H9 (cell line): ENCODE data around the gene BACE2. TPM values are rescaled to one million over a fixed set of nuclear protein-coding genes. Genes with fewer than 3 reads are reported as not detected.

Experiments used
- DNase-seq: peaks from one replicate; pipeline ENCODE4 v3.0.0-alpha.2; 2017
- H2AFZ ChIP-seq: one replicate; pipeline ENCODE4 v1.6.1; 2013; ENCODE audit warnings: mild to moderate bottlenecking, low read length, control low read depth, moderate library complexity
- H2AK5ac ChIP-seq: 2 replicates; pipeline ENCODE4 v1.6.1; 2013; ENCODE audit warnings: low read length, control low read depth, mixed read lengths; ENCODE audit not compliant: insufficient read length
- H2BK120ac ChIP-seq: one replicate; pipeline ENCODE4 v1.6.1; 2013; ENCODE audit warnings: low read depth, mild to moderate bottlenecking, low read length, control low read depth, inconsistent platforms; ENCODE audit not compliant: poor library complexity, severe bottlenecking
- H2BK12ac ChIP-seq: 2 replicates; pipeline ENCODE4 v1.6.1; 2013; ENCODE audit warnings: low read length, control low read depth, mixed read lengths, low read depth; ENCODE audit not compliant: insufficient read length
- H2BK15ac ChIP-seq: 2 replicates; pipeline ENCODE4 v1.6.1; 2013; ENCODE audit warnings: low read depth, low read length, control low read depth
- H2BK20ac ChIP-seq: one replicate; pipeline ENCODE4 v1.6.1; 2013; ENCODE audit warnings: low read depth, mild to moderate bottlenecking, low read length, control low read depth, inconsistent platforms; ENCODE audit not compliant: poor library complexity, severe bottlenecking
- H2BK5ac ChIP-seq: 2 replicates; pipeline ENCODE4 v1.6.1; 2013; ENCODE audit warnings: low read length, control low read depth, mixed read lengths; ENCODE audit not compliant: insufficient read length
- H3K14ac ChIP-seq: 2 replicates; pipeline ENCODE4 v1.6.1; 2013; ENCODE audit warnings: low read length, control low read depth; ENCODE audit not compliant: insufficient read depth
- H3K18ac ChIP-seq: 2 replicates; pipeline ENCODE4 v1.6.1; 2013; ENCODE audit warnings: low read depth, mild to moderate bottlenecking, mixed read lengths, low read length, control low read depth; ENCODE audit not compliant: insufficient read length
- H3K23ac ChIP-seq: 2 replicates; pipeline ENCODE4 v1.6.1; 2013; ENCODE audit warnings: low read length, control low read depth, mixed read lengths, low read depth; ENCODE audit not compliant: insufficient read length
- H3K23me2 ChIP-seq: 2 replicates; pipeline ENCODE4 v1.6.1; 2013; ENCODE audit warnings: low read depth, mild to moderate bottlenecking, mixed read lengths, low read length, control low read depth; ENCODE audit not compliant: insufficient read length, poor library complexity, severe bottlenecking
- H3K27ac ChIP-seq: 2 replicates; pipeline ENCODE4 v1.5.1; 2013; ENCODE audit warnings: low read length, control low read depth, mixed read lengths, low read depth; ENCODE audit not compliant: insufficient read length
- H3K27me3 ChIP-seq: 2 replicates; pipeline ENCODE4 v1.6.1; 2013; ENCODE audit warnings: low read length, control low read depth, inconsistent platforms; ENCODE audit not compliant: insufficient read depth
- H3K4ac ChIP-seq: 2 replicates; pipeline ENCODE4 v1.6.1; 2013; ENCODE audit warnings: low read depth, mild to moderate bottlenecking, control low read depth, inconsistent platforms, low read length, moderate library complexity
- H3K4me1 ChIP-seq: 2 replicates; pipeline ENCODE4 v1.6.1; 2013; ENCODE audit warnings: low read length, control low read depth, inconsistent platforms; ENCODE audit not compliant: insufficient read depth
- H3K4me2 ChIP-seq: 2 replicates; pipeline ENCODE4 v1.6.1; 2013; ENCODE audit warnings: low read length, control low read depth, mixed read lengths; ENCODE audit not compliant: insufficient read length, insufficient read depth
- H3K56ac ChIP-seq: 2 replicates; pipeline ENCODE4 v1.6.1; 2013; ENCODE audit warnings: low read depth, mild to moderate bottlenecking, mixed read lengths, low read length, control low read depth; ENCODE audit not compliant: insufficient read length
- H3K79me1 ChIP-seq: 2 replicates; pipeline ENCODE4 v1.6.1; 2013; ENCODE audit warnings: low read depth, mild to moderate bottlenecking, moderate library complexity, low read length, control low read depth, inconsistent platforms; ENCODE audit not compliant: insufficient read depth, poor library complexity, severe bottlenecking
- H3K79me2 ChIP-seq: 2 replicates; pipeline ENCODE4 v1.6.1; 2013; ENCODE audit warnings: low read length, control low read depth, inconsistent platforms; ENCODE audit not compliant: insufficient read depth
- H3K9ac ChIP-seq: 2 replicates; pipeline ENCODE4 v1.6.1; 2013; ENCODE audit warnings: low read length, control low read depth, mixed read lengths; ENCODE audit not compliant: insufficient read length; ENCODE audit errors: extremely low read depth
- H3K9me3 ChIP-seq: one replicate; pipeline ENCODE4 v1.6.1; 2013; ENCODE audit warnings: low read depth, low read length, inconsistent platforms; ENCODE audit not compliant: control insufficient read depth
- H3T11ph ChIP-seq: one replicate; pipeline ENCODE4 v1.6.1; 2013; ENCODE audit warnings: mild to moderate bottlenecking, low read length, control low read depth, inconsistent platforms
- H4K20me1 ChIP-seq: one replicate; pipeline ENCODE4 v1.6.1; 2013; ENCODE audit not compliant: control insufficient read depth, insufficient read length, insufficient read depth
- H4K5ac ChIP-seq: 2 replicates; pipeline ENCODE4 v1.6.1; 2013; ENCODE audit warnings: low read depth, mild to moderate bottlenecking, mixed read lengths, low read length, control low read depth; ENCODE audit not compliant: insufficient read length
- H4K8ac ChIP-seq: replicated peaks from 2 replicates; pipeline ENCODE4 v1.6.1; 2013; ENCODE audit warnings: low read length, control low read depth, mixed read lengths, low read depth; ENCODE audit not compliant: insufficient read length
- H4K91ac ChIP-seq: 2 replicates; pipeline ENCODE4 v1.6.1; 2013; ENCODE audit warnings: low read depth, mild to moderate bottlenecking, moderate library complexity, mixed read lengths, low read length, control low read depth; ENCODE audit not compliant: insufficient read length
- H3K27ac Mint-ChIP-seq, 3 experiments: 2 replicates in 2 of 3; 3 replicates in 1 of 3; pipeline ENCODE4 v1.8.0; 2020 to 2021; ENCODE audit warnings: mixed read lengths in 3 of 3, mild to moderate bottlenecking in 1 of 3, moderate library complexity in 1 of 3
- H3K27me3 Mint-ChIP-seq: 2 replicates; pipeline ENCODE4 v1.8.0; 2021; ENCODE audit warnings: low read depth, mild to moderate bottlenecking, moderate library complexity, mixed read lengths
- H3K36me3 Mint-ChIP-seq, 3 experiments: 2 replicates in 2 of 3; 3 replicates in 1 of 3; pipeline ENCODE4 v1.8.0; 2020 to 2021; ENCODE audit warnings: low read depth in 3 of 3, mixed read lengths in 3 of 3; ENCODE audit not compliant: insufficient read depth in 1 of 3
- H3K4me1 Mint-ChIP-seq, 2 experiments: 2 replicates each; pipeline ENCODE4 v1.8.0; 2020; ENCODE audit warnings: mixed read lengths in 2 of 2
- H3K4me3 Mint-ChIP-seq, 2 experiments: 2 replicates in 1 of 2; 3 replicates in 1 of 2; pipeline ENCODE4 v1.8.0; 2020 to 2021; ENCODE audit warnings: mild to moderate bottlenecking in 2 of 2, mixed read lengths in 2 of 2, moderate library complexity in 1 of 2
- H3K9me3 Mint-ChIP-seq, 2 experiments: 2 replicates in 1 of 2; 3 replicates in 1 of 2; pipeline ENCODE4 v1.8.0; 2020; ENCODE audit warnings: mild to moderate bottlenecking in 2 of 2, mixed read lengths in 2 of 2, moderate library complexity in 1 of 2
- WGBS: extraction: QIAGEN DNeasy Blood & Tissue Kit; methylation state at CpG from one replicate; pipeline ENCODE4 v1.1.7; 2013; ENCODE audit warnings: missing lambda C conversion rate, low lambda C conversion rate, mixed read lengths; ENCODE audit not compliant: insufficient read length; ENCODE audit errors: extremely low coverage; 5-methylcytosine and 5-hydroxymethylcytosine counted together
- total RNA-seq: library from RNA; stranded (reverse); gene quantifications from 2 replicates; pipeline ENCODE4 v1.2.1, GENCODE V29; 2021
- TF ChIP-seq, protein P1 (sequence below): fragments of 200-600 bp; sonication (generic); conservative IDR thresholded peaks from 3 replicates; pipeline ENCODE4 v1.8.0; 2021; ENCODE audit warnings: antibody characterized with exemption, mild to moderate bottlenecking

The BACE2 gene
- total RNA-seq, 1 experiment from 2014 or later: 8.0 TPM

DNA sequence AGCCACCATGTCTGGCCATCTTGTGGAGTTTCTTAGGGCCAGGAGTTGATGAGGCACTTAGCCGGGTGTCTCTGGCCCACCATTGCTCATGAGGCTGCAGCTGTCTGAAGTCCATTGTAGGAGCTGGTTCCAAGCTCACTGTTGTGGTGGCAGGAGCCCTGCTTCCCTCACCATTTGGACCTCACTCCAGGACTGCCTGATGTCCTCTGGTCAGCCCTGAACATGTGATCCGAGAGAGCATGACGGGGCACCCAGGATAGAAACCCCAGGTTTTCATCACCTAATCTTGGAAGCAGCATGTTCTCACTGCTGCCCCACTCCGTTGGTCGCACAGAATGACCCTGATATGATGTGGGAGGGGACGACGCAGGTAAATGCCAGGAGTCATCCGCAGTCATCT lies 92.5 kb downstream of the BACE2 start:
- no peak overlapping the region for H2AK5ac ChIP-seq
- no peak overlapping the region for H3K23ac ChIP-seq
- DNase-seq: no peak
- H3K4ac ChIP-seq: no peak overlapping the region
- no CpG with 5 or more reads among the region's 8 CpGs for WGBS
- no peaks in the 10 kb centered on the region for H3K79me2 ChIP-seq
- H3K18ac ChIP-seq: no peak overlapping the region
- no peak overlapping the region for H3K27ac ChIP-seq
- H4K91ac ChIP-seq: no peak overlapping the region
- H3K27me3 Mint-ChIP-seq: no peaks in the 10 kb centered on the region
- no peak overlapping the region for H2BK20ac ChIP-seq
- no peaks in the 10 kb centered on the region for H3K23me2 ChIP-seq
- H2BK5ac ChIP-seq: no peak overlapping the region
- H3K4me3 Mint-ChIP-seq: no peak overlapping the region
- H3K14ac ChIP-seq: no peak overlapping the region
- no peak overlapping the region for H3K27ac Mint-ChIP-seq
- H4K5ac ChIP-seq: no peak overlapping the region
- H2BK15ac ChIP-seq: no peak overlapping the region
- no peaks in the 10 kb centered on the region for H3K4me1 Mint-ChIP-seq
- no peaks in the 10 kb centered on the region for H3K27me3 ChIP-seq
- peaks cover 0 to 3% of the 10 kb centered on the region in 2 experiments; a peak in 1 of 5 replicates for H3K9me3 Mint-ChIP-seq
- no peak overlapping the region for H4K8ac ChIP-seq
- no peaks in the 10 kb centered on the region for H3K79me1 ChIP-seq
- H2BK12ac ChIP-seq: no peak overlapping the region
- H4K20me1 ChIP-seq: no peaks in the 10 kb centered on the region
- H3K36me3 Mint-ChIP-seq: peaks cover 2 to 12% (median 10%) of the 10 kb centered on the region in 3 experiments; a peak in 5 of 7 replicates
- no peaks in the 10 kb centered on the region for H3K4me1 ChIP-seq
- no peak overlapping the region for H2AFZ ChIP-seq
- TF ChIP-seq, protein P1, sequence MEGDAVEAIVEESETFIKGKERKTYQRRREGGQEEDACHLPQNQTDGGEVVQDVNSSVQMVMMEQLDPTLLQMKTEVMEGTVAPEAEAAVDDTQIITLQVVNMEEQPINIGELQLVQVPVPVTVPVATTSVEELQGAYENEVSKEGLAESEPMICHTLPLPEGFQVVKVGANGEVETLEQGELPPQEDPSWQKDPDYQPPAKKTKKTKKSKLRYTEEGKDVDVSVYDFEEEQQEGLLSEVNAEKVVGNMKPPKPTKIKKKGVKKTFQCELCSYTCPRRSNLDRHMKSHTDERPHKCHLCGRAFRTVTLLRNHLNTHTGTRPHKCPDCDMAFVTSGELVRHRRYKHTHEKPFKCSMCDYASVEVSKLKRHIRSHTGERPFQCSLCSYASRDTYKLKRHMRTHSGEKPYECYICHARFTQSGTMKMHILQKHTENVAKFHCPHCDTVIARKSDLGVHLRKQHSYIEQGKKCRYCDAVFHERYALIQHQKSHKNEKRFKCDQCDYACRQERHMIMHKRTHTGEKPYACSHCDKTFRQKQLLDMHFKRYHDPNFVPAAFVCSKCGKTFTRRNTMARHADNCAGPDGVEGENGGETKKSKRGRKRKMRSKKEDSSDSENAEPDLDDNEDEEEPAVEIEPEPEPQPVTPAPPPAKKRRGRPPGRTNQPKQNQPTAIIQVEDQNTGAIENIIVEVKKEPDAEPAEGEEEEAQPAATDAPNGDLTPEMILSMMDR: no peak
- H3K9me3 ChIP-seq: no peaks in the 10 kb centered on the region
- no peak overlapping the region for H3K56ac ChIP-seq
- no peak overlapping the region for H3K9ac ChIP-seq
- no peak overlapping the region for H3K4me2 ChIP-seq
- H2BK120ac ChIP-seq: no peak overlapping the region
- H3T11ph ChIP-seq: no peak overlapping the region
